Measurements from ENCODE around the gene TBC1D10B.
A peak's percentile ranks its signal among the peaks of the same experiment; 100 is the strongest.
"Not testable (repeated sequence)": the region's sequence is repeated elsewhere in the genome, so short reads cannot be mapped to it uniquely, and the experiment has no call there.

TBC1D10B gene

DNA sequence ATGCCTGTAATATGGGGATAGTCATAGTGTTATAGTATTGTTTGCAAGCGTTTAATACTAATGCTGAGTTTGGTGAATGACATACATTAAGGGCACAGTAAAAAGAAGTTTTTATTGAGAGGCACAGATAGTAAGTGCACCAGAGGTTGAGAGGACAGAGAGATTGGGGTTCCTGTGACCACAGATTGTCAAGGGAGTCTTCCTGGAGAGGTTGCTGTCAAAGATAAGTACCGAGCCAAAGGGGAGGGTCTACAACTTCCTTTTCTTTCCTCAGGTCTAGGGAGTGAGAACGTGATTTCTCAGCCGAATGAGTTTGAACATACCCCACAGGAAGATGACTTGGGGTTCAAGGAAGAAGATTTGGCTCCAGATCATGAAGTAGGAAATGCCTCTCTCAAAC, 26.8 kb upstream of the TBC1D10B start:
- DNase-seq, result no peak

DNA sequence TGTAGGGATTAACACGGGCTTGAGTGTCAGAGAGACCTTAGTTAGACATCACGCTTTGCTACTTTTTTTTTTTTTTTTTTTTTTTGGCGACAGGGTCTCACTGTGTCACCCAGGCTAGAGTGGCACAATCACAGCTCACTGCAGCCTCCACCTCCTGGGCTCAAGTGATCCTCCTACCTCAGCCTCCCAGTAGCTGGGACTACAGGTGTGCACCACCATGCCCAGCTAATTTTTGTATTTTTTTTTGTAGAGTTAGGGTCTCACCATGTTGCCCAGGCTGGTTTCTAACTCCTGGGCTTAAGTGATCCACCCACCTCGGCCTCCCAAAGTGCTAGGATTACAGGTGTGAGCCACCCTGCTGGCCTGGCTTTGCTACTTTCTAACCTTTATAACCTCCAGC, 26.3 kb upstream of the TBC1D10B start:
- DNase-seq, result not testable (repeated sequence)

DNA sequence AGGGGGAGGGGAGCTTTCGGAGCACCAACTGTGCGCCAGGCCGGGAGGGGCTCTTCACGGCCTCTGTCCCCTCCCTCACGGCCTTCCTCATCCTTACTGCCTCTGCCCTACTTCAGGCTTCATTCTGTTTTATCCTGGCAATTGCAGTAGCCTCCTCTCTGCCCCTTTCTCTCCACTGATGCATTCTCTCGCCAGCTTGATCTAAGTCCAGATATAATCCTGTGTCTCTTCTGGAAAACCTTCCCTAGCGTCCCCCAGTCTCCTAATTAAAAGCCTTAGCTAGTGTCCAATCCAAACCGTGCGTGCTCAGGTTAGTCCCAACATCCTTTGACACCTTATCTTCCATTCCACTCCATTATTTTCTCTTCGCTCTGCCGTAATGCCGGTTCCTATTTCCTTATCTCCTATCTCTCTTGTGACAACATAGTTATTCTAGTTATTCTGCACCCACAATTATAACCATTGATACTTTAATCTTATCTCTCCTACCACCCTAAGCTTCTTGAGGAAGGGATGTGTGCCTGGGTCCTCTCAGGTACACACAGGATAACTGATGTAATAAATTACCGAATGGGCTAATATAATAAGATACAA, 25.8 kb upstream of the TBC1D10B start:
- DNase-seq, result no peak

DNA sequence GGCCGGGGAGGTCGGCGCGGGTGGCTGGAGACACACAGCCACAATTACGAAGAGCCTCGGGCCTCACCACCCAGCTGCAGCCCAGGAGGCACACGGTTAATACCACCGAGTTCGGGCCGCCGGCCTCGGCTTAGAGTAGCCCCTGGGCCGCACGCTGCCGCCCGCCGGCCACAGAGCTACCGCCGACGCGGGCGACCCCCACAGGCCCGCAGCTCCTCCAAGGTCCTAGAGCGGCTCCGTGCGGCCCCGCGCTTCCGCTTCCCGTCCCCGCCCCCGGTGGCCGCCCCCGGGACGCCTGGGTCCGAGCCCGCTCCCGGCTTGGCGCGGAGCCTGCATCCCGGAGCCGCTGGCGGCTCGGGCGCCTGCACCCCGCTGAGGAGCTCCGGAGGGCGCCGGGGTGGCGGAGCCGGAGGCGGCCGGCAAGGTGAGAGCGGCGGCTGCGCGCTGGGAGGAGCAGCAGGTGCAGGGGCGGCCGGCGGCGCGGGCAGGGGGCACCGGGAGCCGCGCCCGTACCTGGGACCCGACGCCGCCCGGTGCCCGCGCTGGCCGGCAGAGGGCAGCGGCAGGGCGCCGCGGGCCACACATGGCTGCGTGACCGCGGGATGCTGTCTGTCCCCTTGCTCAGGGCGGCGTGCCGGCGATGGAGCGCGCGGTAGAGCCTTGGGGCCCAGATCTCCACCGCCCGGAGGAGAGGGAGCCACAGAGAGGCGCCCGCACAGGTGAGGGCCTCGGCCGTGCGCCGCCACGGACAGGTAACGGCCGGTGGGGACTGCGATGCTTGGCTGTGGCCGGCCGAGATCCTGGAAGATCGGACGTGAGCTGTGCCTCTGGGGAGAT, 25.1 kb upstream of the TBC1D10B start, which contains the start of gene ZNF48:
Gene ZNF48 (plus strand): TSS at position 266 of the 837 bp plus-strand sequence. CDS start 375 bp downstream, at position 641.
- DNase-seq, result no peak

DNA sequence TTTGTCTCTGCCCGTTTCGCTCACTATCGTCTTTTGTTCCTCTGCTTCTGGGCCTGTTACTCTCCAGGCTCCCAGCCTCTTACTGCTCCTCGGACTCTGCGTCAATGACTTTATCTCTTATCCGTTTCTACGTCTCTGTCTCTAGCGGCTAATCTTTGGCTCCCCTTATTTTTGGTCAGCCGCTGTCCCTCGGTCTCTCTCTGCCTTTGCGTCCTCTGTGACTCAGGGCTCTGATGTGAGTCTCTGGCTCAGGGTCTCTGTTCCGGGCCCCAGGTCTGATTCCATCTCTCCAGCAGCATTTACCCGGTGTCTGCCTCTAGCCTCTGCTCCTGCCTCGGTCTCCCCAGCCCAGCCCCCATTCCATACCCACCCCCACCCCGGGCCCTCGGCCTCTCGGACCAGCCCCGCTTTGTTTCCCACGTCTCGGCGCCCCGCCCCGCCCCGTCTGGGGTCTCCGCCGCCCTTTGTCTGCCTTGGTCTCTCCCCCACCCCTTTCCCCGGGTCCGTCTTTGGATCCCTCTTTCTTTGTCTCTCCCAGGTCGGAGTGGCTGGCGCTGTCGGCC, 24.4 kb upstream of the TBC1D10B start:
- DNase-seq, result no peak

DNA sequence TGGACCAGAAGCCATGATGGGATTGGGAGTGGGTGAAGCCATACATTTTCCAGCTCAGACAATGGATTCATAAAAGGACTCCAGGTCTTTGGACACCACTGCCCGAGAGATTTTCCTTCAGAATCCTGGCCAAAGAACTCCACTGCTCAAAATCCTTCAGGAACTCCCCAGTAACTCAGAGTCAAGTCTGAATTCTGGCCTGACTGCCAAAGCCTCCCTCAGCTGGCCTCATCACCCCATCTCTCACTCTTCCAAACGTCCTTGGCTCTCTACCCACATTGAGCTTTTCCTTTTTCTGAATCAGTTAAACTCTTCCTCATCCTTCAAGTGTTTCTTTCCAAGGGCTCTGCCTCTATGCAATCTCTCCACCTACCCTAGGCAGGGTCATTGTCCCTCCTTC, 13.2 kb upstream of the TBC1D10B start:
- DNase-seq, result no peak

DNA sequence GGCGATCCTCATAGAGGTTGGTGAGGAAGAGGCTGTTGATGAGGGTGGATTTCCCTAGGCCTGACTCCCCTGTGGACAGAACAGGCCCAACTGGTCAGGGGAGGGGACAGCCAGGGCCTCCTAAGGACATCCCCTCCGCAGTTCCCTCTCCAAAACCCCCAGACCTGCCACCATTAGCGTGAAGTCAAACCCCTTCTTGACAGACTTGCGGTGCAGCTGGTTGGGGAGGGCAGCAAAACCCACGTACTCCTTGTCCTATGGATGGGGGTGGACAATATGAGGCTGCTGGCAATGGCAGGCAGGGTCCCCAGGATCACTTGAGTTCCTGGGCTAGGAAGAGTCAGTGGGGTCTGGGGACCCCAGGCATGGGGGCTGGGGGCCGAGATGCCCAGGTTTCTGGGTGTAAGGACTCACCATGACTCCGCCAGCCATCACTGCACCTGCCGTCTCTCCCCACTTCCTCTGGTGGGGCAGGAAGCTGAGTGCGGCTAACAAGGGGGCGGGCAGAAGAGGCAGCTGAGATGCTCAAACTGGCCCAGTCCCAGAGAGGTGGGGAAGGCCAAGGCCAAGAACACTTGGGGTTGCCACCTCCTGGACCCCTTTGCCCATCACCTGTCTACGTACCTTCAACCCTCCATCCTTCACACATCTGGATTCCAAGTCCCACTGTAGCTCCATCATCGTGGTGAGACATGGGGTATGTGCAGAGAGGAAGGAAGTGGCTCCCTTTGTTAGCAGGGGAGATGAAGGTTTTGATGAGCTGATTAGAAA, 12.0 kb upstream of the TBC1D10B start, which contains the start of gene SEPTIN1:
Gene SEPTIN1 (minus strand): TSS at position 451 of the 771 bp plus-strand sequence. CDS start 19 bp downstream, at position 432.
- DNase-seq, result peak; percentile 41

DNA sequence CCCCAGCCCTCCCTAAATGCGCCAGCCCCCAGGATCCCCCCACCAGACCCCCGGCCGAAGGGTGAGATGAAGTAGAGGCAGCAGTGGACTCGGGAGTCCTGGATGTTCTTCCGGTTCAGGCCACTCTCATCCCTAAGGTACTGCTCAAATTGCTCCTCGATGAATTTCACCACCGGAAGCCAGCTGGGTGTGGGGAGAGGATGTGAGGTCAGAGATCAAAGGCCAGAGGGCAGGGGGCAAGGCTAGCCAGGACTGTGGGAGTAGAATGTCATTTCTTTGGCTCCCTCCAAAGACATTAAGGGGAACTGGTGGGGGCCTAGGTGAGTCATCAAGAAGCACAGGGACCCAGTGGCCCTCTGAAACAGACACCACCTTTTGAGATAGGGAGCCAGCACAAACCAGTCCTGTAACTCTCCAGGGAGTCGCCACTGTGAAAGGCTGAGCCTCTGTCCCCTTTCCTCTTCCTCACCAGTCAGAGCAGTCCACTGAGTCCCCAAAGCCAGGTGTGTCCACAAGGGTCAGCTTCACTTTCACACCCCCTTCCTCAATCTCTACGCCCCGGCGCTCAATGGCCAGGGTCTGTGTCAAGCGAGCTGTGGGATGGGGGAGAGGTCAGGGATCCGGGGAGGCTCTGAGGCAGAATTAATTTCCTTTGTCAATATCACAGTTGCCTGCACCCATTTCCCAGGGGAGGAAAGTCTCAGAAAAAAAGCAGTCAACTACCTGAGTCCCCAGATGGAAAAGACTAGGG, 11.2 kb upstream of the TBC1D10B start:
- no peak for DNase-seq

DNA sequence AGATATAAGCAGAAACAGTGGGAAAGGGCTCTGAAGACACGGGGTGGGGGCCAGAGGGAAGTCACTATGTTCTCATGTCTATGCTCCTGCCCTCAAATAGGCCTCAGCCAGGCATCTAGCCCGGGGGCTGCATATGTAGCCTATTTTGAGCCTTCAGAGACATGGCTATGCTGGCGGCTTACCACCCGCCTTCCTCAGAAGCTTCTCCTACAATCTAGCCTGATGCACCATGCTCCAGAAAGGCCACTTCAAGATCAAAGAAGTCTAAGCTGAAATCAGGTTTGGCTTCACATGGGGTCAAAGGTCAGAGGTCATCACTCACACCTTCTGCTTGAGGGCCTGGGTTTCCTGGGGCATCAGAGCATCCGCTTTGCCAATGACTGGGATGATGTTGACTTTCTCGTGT, 10.5 kb upstream of the TBC1D10B start:
- no peak for DNase-seq

DNA sequence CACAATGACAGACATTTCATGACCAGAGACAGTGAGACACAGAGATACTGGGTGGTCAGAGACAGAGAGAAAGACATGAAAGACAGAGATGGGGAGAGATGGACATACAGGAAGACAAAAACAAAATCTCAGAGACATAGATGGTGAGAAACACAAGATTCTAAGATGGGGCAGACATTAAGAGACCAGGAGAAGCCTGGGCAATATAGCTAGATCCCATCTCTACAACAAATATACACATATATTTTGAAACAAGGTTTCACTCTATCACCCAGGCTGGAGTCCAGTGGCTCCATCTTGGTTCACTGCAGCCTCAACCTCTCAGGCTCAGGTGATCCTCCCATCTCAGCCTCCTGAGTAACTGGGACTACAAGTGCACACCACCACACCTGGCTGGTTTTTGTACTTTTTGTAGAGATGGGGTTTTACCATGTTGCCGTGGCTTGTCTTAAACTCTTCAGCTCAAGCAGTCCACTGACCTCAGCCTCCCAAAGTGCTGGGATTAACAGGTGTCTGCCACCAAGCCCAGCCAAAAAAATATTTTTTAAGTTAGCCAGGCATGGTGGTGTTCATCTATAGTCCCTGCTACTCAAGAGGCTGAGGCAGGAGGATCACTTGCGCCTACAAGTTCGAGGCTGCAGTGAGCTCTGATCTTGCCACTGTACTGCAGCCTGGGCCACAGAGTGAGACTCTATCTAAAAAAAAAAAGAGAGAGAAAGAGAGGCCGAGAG, 9.9 kb upstream of the TBC1D10B start:
- DNase-seq, result no peak

DNA sequence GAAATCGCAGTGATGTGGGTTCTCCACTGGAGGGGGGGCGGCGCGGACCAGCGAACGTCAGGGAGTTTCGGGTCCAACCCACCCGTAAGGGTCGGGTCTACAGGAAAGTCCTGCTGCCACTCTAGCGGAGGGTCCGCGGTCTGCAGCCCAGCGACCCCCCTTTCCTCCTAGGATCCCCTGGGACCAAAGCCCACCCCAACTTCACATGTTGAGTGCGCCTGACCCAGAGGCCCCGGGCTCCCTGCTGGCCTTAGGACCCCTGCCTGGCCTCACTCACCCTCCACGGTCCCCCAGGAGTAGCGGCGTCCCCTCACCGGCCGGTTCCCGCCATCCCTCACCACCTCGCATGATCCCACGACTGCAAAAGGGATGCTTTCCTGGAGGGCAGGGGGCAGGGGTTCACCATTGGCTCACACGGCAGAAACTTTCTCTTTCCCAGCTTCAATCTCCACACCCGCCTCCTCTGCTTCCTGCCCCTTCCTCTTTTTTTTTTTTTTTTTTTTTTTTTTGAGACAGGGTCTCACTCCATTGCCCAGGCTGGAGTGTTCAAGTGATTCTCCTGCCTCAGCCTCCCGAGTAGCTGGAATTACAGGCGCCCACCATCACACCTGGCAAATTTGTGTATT, 9.0 kb upstream of the TBC1D10B start:
- no peak for DNase-seq

DNA sequence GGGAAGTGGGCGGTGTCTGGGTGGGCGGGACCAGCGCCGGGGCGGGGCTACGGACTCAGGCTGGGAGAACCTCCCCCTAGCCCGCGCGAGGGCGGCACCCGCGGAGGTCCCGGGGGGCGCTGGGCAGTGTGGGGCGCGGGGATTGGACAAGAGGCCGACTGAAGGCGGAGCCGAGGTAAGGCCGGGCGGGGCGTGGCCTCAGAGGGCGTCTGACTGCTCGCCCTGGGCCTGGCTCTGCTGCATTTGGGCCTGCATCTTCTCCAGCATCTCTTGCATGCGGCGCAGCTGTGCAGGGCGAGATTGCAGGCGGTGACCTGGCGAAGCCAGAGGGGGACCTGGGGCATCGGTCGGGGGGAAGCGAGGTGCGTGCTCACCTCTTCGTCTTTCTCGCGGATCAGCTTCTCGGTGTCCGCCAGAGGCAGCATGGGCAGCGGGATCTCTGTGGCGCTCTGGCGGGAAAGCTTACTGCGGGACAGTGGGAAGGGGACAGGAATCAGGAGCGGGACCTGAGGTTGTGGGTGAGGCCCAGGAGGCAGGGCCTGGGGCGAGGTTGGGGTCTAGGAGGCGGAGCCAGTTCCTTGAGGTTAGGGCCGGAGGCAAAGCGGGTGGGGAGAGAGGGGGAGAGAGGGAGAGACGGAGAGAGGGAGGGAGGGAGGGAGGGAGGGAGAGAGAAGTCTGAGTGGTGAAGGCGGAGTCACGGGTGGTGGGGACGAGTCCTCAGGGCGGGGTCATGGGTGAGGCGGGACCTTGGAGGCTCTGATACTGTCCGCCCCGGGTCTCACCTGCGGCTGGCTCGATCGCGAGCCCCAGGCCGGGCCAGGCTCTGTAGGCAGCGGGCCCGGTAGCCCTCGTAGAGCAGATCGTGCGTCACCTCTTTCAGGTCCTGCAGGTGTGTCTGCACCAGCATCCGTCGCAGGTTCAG, 8.2 kb upstream of the TBC1D10B start:
- DNase-seq, result peak; percentile 99

DNA sequence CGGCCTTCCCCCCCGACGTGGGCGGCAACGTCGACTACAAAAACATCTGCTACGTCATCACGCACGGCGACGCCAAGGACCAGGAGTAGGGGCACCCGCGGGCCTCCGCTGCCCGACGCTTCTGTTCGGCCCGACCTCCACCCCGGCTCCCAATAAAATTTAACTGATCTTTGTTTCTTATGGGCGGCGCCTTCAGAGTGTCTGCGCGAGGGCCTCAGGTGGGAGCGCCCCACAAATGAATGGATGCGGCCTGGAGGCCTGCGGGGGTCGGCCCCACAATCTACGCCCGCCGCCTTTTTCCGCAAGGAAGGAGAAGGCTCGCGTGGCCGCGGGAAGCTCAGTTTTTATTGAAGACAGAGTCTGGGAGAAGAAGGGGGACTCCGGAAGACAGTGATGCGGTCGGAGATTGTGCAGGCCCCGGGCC, 7.5 kb upstream of the TBC1D10B start:
- peak; percentile 86 for DNase-seq

DNA sequence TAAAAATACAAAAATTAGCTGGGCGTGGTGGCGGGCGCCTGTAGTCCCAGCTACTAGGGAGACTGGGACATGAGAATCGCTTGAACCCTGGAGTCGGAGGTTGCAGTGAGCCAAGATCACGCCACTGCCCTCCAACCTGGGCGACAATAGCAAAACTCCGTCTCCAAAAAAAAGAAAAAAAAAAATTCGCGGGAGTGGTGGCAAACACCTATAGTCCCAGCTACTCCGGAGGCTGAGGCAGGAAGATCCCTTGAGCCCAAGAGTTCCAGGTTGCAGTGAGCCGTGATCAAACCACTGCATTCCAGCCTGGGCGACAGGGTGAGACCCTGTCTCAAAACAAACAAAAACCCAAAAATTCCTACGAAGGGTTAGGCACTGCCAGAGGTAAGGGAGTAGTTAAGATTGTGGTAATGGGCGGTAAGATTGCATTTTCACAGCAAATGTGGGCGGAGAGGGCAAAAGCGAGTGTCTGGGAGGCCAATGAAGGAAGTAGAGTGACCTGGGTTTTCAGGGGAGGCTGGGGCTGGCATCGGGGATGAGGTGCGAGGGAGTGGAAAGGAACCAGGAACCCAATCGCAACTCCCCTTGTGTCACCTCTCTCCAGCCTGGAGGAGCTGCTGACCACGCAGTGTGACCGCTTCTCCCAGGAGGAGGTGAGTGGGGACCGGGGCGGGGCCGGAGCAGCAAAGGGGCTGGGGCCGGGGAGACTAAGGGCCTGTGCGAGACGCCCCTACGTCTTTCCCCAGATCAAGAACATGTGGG, 6.9 kb upstream of the TBC1D10B start:
- no peak for DNase-seq

DNA sequence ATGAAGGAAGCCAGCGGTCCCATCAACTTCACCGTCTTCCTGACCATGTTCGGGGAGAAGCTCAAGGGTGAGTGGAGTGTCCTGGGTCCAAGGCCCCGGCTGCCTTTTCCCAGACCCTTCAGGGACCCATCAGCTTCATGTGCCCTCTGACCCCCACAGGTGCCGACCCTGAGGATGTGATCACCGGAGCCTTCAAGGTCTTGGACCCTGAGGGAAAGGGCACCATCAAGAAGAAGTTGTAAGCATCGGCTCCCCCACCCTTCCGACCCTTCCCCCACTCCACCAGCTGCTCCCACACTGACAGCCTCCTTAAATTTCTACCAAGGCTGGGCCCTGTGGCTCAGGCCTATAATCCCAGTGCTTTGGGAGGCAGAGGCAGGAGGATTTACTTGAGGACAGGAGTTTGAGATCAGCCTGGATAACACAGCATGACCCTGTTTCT, 6.2 kb upstream of the TBC1D10B start:
- DNase-seq, result no peak

DNA sequence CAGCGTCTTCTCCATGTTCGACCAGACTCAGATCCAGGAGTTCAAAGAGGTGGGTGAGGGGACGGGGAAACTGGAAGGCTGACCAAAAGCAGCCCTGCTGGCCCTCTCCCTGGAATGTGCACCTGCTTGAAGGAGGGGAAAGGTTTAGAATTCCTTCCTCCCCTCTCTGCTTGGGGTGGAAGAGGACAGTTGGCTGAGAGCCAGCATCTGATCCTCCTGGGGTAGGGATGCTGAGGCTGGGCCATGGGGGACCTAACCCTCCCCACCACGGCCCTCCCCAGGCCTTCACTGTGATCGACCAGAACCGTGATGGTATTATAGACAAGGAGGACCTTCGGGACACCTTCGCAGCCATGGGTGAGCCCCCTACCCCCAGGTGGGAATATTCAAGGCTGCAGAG, 5.6 kb upstream of the TBC1D10B start:
- no peak for DNase-seq

DNA sequence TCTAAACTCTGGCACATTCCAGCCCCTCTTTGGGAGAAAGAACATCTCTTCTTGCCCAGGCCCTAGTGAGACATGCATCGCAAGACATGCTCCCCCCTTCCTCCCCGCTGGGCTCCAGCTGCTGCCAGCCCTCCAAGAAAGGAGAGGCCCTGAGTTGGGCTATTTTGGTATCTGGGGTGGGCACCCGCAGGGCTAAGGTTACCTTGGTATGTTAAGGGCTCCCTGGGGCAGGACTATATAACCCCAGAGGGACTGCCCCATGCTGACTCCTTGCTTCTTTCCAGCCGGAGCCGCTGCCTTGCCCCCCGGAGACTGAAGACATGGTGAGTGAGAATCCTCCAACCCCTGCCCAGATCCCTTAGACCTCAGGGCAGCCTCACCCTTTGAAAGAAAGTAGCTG, 4.2 kb upstream of the TBC1D10B start, which contains the start of gene MYL11:
Gene MYL11 (plus strand): TSS at position 265 of the 400 bp plus-strand sequence. CDS start 56 bp downstream, at position 321.
- DNase-seq, result no peak

DNA sequence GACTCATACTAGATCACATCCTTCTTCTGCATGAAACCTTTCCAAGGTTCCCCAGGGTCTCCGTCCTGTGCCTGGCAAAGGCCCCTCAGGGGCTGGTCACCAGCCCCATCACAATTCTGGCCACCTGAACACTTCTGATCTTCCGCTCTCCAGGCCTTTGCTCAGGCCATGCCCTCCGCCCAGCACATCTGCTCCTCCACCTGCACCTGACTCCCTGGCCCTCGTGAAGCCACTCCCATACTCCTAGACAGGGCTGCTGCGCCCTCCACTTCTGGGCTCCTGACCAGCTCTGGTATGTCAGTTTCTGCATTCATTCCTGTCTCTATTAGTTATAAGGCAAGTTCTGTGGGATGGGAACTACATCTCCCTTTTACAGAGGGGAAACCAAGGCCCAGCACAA, 2.4 kb upstream of the TBC1D10B start:
- no peak for DNase-seq

Data from effector CD8-positive, alpha-beta T cell (primary cell).